Liver (tissue), 9 donors: ENCODE measurements around the gene MRPL24. TPM values are rescaled to one million over a fixed set of nuclear protein-coding genes. Genes with fewer than 3 reads are reported as not detected.

Experiments
- DNase-seq: peaks from one replicate; pipeline ENCODE4 v3.0.0-alpha.2; 2017; ENCODE audit warnings: low spot score
- H3K27ac ChIP-seq, 2 donors: one replicate each; pipeline ENCODE4 v1.7.0; 2013; ENCODE audit warnings: inconsistent platforms in 2 of 2, low read length in 2 of 2, control low read depth in 1 of 2, low read depth in 1 of 2, mild to moderate bottlenecking in 1 of 2
- H3K27me3 ChIP-seq, 4 donors: one replicate each; pipeline versions ENCODE4 v1.6.1 to v1.7.0; 2013; ENCODE audit warnings: low read length in 3 of 4, inconsistent platforms in 1 of 4, mild to moderate bottlenecking in 1 of 4, moderate library complexity in 1 of 4; ENCODE audit not compliant: control insufficient read depth in 4 of 4, insufficient read depth in 4 of 4
- H3K36me3 ChIP-seq, 4 donors: one replicate each; pipeline versions ENCODE4 v1.6.1 to v1.7.0; 2013; ENCODE audit warnings: low read length in 3 of 4, mild to moderate bottlenecking in 3 of 4, low read depth in 1 of 4, moderate library complexity in 1 of 4; ENCODE audit not compliant: control insufficient read depth in 4 of 4, insufficient read depth in 3 of 4
- H3K4me1 ChIP-seq, 4 donors: one replicate each; pipeline versions ENCODE4 v1.6.1 to v1.7.0; 2013; ENCODE audit warnings: low read length in 3 of 4, mild to moderate bottlenecking in 3 of 4, moderate library complexity in 1 of 4; ENCODE audit not compliant: control insufficient read depth in 4 of 4, insufficient read depth in 4 of 4
- H3K4me3 ChIP-seq, 3 donors: one replicate each; pipeline versions ENCODE4 v1.6.1 to v1.7.0; 2013; ENCODE audit warnings: low read length in 3 of 3, control low read depth in 1 of 3, low read depth in 1 of 3, mild to moderate bottlenecking in 1 of 3
- H3K9ac ChIP-seq, 2 donors: one replicate each; pipeline ENCODE4 v1.7.0; 2013; ENCODE audit warnings: low read length in 2 of 2, mild to moderate bottlenecking in 2 of 2, moderate library complexity in 2 of 2, control low read depth in 1 of 2, low read depth in 1 of 2
- H3K9me3 ChIP-seq, 4 donors: one replicate each; pipeline versions ENCODE4 v1.6.1 to v1.7.0; 2013; ENCODE audit warnings: low read length in 3 of 4; ENCODE audit not compliant: control insufficient read depth in 4 of 4
- EGR1 ChIP-seq, 2 donors: IDR thresholded peaks; 2 replicates each; pipeline ENCODE4 v1.6.1; 2016 to 2018; ENCODE audit warnings: antibody characterized with exemption in 2 of 2, low read depth in 2 of 2
- FOXA1 ChIP-seq: IDR thresholded peaks from 2 replicates; pipeline ENCODE4 v1.6.1; 2016; ENCODE audit warnings: antibody characterized with exemption
- FOXA2 ChIP-seq: IDR thresholded peaks from 2 replicates; pipeline ENCODE4 v1.6.1; 2016; ENCODE audit warnings: antibody characterized with exemption
- GABPA ChIP-seq, 2 donors: IDR thresholded peaks in 1 of 2; conservative IDR thresholded peaks in 1 of 2; 2 replicates each; pipeline ENCODE4 v1.6.1; 2016; ENCODE audit warnings: antibody characterized with exemption in 2 of 2, mild to moderate bottlenecking in 1 of 2, moderate library complexity in 1 of 2
- HNF4A ChIP-seq, 2 donors: conservative IDR thresholded peaks; 2 replicates each; pipeline ENCODE4 v1.6.1; 2016; ENCODE audit warnings: antibody characterized with exemption in 2 of 2, mild to moderate bottlenecking in 2 of 2
- HNF4G ChIP-seq: IDR thresholded peaks from 2 replicates; pipeline ENCODE4 v1.6.1; 2016; ENCODE audit warnings: antibody characterized with exemption
- JUND ChIP-seq, 2 donors: IDR thresholded peaks; 2 replicates each; pipeline ENCODE4 v1.6.1; 2016; ENCODE audit warnings: antibody characterized with exemption in 2 of 2
- RXRA ChIP-seq, 2 donors: IDR thresholded peaks; 2 replicates each; pipeline ENCODE4 v1.6.1; 2017 to 2018; ENCODE audit warnings: antibody characterized with exemption in 2 of 2, mild to moderate bottlenecking in 1 of 2
- TAF1 ChIP-seq: conservative IDR thresholded peaks from 2 replicates; pipeline ENCODE4 v1.6.1; 2016; ENCODE audit warnings: antibody characterized with exemption, mild to moderate bottlenecking
- WGBS: extraction: QIAGEN DNeasy Blood & Tissue Kit; methylation state at CpG from one replicate; pipeline ENCODE4 v1.1.7; 2013; 5-methylcytosine and 5-hydroxymethylcytosine counted together
- polyA plus RNA-seq, 2 donors: library from polyadenylated mRNA; stranded (reverse) in 1 of 2; unstranded in 1 of 2; fragments of 200-250 nt in 1 of 2; fragments of >200 nt in 1 of 2; fragmentation: Nextera tagmentation in 1 of 2; extraction: Ambion mirVana in 1 of 2; gene quantifications; one replicate each; pipeline versions ENCODE4 v1.2.1 to v1.2.3, GENCODE V29; 2013 to 2015
- total RNA-seq, 2 donors: library from RNA; depleted of rRNA; stranded (reverse); fragments of >200 nt; gene quantifications; one replicate each; pipeline ENCODE4 v1.2.3, GENCODE V29; 2014
- TF ChIP-seq, protein P1 (sequence below): IDR thresholded peaks from 2 replicates; pipeline ENCODE4 v1.6.1; 2016; ENCODE audit warnings: antibody characterized with exemption
- TF ChIP-seq, protein P2 (sequence below): IDR thresholded peaks from 2 replicates; pipeline ENCODE4 v1.6.1; 2016; ENCODE audit warnings: antibody characterized with exemption
- TF ChIP-seq, protein P3 (sequence below): IDR thresholded peaks from 2 replicates; pipeline ENCODE4 v1.6.1; 2016; ENCODE audit warnings: antibody characterized with exemption, mild to moderate bottlenecking
- TF ChIP-seq, protein P4 (sequence below): fragments of 150-350 bp; IDR thresholded peaks from 2 replicates; pipeline ENCODE4 v1.5.1; 2017; ENCODE audit warnings: improper control_type of control experiment, low read depth, low read length; ENCODE audit not compliant: missing input control
- TF ChIP-seq, protein P5 (sequence below): IDR thresholded peaks from 2 replicates; pipeline ENCODE4 v1.6.1; 2016; ENCODE audit warnings: antibody characterized with exemption
- donor health status: healthy.
- donor health status: healthy.
- donor health status: healthy.
- donor health status: healthy.
- donor health status: healthy.

MRPL24 gene
- total and polyA plus RNA-seq, 4 donors = 26.2 to 123 (median 61.1) TPM

DNA sequence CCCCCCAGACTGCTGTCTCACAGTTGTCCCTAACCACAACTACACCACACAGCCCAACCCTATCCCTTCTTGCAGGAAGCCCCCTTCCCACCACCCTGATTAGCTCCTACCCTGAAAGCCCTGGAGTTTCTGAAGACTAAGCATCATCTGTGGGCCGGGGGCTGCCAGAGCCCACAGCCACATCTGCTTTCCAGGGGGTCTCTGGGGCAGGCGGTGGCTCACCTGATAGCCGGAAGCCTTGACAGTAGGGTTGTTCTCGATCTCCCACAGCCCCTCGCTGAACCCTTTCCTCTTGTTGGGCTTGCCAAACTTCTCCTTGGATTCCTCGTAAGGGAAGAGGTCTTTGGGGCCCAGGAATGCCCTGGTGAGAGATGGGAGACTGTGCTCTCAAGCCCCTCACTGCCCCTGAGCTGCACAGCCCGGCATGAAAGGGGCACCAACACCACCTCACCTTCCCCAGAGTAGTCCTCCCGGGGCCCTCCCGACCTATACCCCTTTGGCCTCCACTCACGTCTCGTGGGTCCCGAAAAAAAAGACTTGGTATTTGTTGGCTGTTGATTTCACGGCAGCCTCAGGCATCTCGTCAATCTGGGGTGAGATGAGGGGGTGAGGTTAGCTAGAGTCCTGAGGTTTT, 4.0 kb upstream of the MRPL24 start:
- Histone ChIP-seq H3K4me3 (no peak overlapping the region), H3K9ac (no peak overlapping the region), H3K36me3 (peaks cover 5 to 22% (median 18%) of the 10 kb centered on the region in 4 donors), H3K27ac (peak overlapping the region in 1 of 2 donors; percentile 97), H3K27me3 (no peaks in the 10 kb centered on the region), H3K4me1 (peaks cover 6 to 58% (median 50%) of the 10 kb centered on the region in 4 donors), H3K9me3 (no peaks in the 10 kb centered on the region)
- 87% methylated on average over 14 of the region's 14 CpGs for WGBS
- no peak for DNase-seq
- no peak for TF ChIP-seq HNF4G

DNA sequence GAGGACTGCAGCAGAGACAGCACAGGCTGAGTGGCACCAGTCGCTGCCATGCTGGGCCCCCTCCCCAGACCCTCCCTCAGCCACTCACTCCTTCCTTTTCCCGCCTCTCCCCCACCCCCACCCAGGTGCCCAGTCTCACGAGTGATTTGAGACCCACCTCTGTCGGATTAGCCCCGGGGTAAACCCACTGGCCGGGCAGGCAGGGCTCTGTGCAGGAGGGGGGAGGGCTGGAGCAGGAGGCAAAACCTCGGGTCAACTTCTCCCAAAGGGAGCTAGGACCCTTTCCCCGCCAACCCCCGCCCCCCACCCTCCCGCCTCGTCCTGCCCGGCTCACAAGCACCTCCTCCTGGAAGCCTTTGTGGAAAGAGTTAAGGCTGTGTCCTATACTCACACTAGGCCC, 3.5 kb upstream of the MRPL24 start:
- Histone ChIP-seq H3K4me1 (peaks cover 6 to 55% (median 47%) of the 10 kb centered on the region in 4 donors), H3K9me3 (no peaks in the 10 kb centered on the region), H3K9ac (no peak overlapping the region), H3K4me3 (no peak overlapping the region), H3K36me3 (peaks cover 5 to 22% (median 18%) of the 10 kb centered on the region in 4 donors), H3K27me3 (no peaks in the 10 kb centered on the region), H3K27ac (no peak overlapping the region)
- WGBS = 85% methylated on average over 12 of the region's 12 CpGs
- no peak for DNase-seq
- TF ChIP-seq, protein P1, sequence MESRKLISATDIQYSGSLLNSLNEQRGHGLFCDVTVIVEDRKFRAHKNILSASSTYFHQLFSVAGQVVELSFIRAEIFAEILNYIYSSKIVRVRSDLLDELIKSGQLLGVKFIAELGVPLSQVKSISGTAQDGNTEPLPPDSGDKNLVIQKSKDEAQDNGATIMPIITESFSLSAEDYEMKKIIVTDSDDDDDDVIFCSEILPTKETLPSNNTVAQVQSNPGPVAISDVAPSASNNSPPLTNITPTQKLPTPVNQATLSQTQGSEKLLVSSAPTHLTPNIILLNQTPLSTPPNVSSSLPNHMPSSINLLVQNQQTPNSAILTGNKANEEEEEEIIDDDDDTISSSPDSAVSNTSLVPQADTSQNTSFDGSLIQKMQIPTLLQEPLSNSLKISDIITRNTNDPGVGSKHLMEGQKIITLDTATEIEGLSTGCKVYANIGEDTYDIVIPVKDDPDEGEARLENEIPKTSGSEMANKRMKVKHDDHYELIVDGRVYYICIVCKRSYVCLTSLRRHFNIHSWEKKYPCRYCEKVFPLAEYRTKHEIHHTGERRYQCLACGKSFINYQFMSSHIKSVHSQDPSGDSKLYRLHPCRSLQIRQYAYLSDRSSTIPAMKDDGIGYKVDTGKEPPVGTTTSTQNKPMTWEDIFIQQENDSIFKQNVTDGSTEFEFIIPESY = no peak
- TF ChIP-seq TAF1 (no peak), FOXA2 (no peak), RXRA (IDR thresholded peaks at IDR 0.05) (no peak), FOXA1 (no peak), JUND (IDR thresholded peaks at IDR 0.05) (no peak), HNF4G (no peak), GABPA (IDR thresholded peaks at IDR 0.05 in 1 of 2, conservative IDR thresholded peaks at IDR 0.05 in 1 of 2) (no peak), EGR1 (IDR thresholded peaks at IDR 0.05; ENCODE audit: low read depth in 2 of 2) (no peak), HNF4A (conservative IDR thresholded peaks at IDR 0.05) (no peak)
- TF ChIP-seq, protein P2, sequence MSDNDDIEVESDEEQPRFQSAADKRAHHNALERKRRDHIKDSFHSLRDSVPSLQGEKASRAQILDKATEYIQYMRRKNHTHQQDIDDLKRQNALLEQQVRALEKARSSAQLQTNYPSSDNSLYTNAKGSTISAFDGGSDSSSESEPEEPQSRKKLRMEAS = no peak
- TF ChIP-seq, protein P3, sequence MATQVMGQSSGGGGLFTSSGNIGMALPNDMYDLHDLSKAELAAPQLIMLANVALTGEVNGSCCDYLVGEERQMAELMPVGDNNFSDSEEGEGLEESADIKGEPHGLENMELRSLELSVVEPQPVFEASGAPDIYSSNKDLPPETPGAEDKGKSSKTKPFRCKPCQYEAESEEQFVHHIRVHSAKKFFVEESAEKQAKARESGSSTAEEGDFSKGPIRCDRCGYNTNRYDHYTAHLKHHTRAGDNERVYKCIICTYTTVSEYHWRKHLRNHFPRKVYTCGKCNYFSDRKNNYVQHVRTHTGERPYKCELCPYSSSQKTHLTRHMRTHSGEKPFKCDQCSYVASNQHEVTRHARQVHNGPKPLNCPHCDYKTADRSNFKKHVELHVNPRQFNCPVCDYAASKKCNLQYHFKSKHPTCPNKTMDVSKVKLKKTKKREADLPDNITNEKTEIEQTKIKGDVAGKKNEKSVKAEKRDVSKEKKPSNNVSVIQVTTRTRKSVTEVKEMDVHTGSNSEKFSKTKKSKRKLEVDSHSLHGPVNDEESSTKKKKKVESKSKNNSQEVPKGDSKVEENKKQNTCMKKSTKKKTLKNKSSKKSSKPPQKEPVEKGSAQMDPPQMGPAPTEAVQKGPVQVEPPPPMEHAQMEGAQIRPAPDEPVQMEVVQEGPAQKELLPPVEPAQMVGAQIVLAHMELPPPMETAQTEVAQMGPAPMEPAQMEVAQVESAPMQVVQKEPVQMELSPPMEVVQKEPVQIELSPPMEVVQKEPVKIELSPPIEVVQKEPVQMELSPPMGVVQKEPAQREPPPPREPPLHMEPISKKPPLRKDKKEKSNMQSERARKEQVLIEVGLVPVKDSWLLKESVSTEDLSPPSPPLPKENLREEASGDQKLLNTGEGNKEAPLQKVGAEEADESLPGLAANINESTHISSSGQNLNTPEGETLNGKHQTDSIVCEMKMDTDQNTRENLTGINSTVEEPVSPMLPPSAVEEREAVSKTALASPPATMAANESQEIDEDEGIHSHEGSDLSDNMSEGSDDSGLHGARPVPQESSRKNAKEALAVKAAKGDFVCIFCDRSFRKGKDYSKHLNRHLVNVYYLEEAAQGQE = no peak
- TF ChIP-seq, protein P4, sequence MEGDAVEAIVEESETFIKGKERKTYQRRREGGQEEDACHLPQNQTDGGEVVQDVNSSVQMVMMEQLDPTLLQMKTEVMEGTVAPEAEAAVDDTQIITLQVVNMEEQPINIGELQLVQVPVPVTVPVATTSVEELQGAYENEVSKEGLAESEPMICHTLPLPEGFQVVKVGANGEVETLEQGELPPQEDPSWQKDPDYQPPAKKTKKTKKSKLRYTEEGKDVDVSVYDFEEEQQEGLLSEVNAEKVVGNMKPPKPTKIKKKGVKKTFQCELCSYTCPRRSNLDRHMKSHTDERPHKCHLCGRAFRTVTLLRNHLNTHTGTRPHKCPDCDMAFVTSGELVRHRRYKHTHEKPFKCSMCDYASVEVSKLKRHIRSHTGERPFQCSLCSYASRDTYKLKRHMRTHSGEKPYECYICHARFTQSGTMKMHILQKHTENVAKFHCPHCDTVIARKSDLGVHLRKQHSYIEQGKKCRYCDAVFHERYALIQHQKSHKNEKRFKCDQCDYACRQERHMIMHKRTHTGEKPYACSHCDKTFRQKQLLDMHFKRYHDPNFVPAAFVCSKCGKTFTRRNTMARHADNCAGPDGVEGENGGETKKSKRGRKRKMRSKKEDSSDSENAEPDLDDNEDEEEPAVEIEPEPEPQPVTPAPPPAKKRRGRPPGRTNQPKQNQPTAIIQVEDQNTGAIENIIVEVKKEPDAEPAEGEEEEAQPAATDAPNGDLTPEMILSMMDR = no peak
- TF ChIP-seq, protein P5, sequence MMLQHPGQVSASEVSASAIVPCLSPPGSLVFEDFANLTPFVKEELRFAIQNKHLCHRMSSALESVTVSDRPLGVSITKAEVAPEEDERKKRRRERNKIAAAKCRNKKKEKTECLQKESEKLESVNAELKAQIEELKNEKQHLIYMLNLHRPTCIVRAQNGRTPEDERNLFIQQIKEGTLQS = no peak
